GM12801 (cell line): ENCODE results near the gene TBC1D4.

Source experiments
- CTCF ChIP-seq: IDR thresholded peaks from one replicate; pipeline ENCODE4 v1.5.1; 2011; ENCODE audit warnings: control low read depth; ENCODE audit not compliant: insufficient read length; ENCODE audit errors: extremely low read depth

Gene TBC1D4, protein sequence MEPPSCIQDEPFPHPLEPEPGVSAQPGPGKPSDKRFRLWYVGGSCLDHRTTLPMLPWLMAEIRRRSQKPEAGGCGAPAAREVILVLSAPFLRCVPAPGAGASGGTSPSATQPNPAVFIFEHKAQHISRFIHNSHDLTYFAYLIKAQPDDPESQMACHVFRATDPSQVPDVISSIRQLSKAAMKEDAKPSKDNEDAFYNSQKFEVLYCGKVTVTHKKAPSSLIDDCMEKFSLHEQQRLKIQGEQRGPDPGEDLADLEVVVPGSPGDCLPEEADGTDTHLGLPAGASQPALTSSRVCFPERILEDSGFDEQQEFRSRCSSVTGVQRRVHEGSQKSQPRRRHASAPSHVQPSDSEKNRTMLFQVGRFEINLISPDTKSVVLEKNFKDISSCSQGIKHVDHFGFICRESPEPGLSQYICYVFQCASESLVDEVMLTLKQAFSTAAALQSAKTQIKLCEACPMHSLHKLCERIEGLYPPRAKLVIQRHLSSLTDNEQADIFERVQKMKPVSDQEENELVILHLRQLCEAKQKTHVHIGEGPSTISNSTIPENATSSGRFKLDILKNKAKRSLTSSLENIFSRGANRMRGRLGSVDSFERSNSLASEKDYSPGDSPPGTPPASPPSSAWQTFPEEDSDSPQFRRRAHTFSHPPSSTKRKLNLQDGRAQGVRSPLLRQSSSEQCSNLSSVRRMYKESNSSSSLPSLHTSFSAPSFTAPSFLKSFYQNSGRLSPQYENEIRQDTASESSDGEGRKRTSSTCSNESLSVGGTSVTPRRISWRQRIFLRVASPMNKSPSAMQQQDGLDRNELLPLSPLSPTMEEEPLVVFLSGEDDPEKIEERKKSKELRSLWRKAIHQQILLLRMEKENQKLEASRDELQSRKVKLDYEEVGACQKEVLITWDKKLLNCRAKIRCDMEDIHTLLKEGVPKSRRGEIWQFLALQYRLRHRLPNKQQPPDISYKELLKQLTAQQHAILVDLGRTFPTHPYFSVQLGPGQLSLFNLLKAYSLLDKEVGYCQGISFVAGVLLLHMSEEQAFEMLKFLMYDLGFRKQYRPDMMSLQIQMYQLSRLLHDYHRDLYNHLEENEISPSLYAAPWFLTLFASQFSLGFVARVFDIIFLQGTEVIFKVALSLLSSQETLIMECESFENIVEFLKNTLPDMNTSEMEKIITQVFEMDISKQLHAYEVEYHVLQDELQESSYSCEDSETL (N-terminal part only)

GRCh38 chr13:75482070-75482819 is at the start of gene TBC1D4:
TBC1D4 (minus strand) TSS chr13:75482169; CDS start chr13:75481767, 402 bp downstream.
- TF ChIP-seq CTCF, result no peak

DNA sequence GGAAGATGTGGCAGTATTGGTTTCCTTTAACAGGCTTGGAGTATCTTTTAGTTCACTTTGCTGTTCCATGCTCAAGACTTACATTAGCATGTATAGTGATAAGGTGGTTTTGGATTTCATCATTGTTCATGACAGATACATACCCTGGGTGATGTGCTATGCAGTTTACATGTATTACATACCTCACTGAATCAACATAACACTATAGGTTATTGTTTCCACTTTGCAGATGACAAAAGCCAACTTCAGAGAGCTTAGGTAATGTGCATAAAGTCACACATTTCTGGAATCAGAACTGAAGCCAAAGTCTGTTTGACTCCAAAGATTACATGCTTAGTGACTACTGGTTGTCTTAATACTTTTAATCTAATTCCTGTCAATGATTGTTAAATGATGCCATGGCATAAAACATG is 48.6 kb upstream of the TBC1D4 start:
- no peak for TF ChIP-seq CTCF

GRCh38 chr13:75521956-75522355 is 40.0 kb upstream of the TBC1D4 start:
- TF ChIP-seq CTCF, result no peak

- no peak for TF ChIP-seq CTCF
Observed at GRCh38 chr13:75518439-75519088, 36.6 kb upstream of the TBC1D4 start.

GRCh38 chr13:75514080-75514995 is 32.4 kb upstream of the TBC1D4 start:
- no peak for TF ChIP-seq CTCF

DNA sequence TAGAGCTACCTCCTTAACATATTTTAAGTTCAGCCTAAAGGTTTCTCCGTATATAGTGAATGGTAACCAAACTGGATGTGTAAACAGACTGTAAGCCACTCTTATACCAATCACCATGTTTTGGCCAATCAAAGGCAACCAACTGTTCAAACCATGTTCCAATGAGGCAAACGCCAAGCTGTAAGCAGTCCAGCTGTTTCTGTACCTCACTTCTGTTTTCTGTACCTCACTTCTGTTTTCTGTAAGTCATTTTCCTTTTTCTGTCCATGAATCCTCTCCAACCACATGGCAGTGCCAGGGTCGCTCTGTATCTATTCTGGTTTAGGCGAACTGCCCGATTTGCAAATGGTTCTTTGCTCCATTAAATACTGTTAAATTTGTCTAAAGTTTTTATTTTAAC is 31.3 kb upstream of the TBC1D4 start:
- no peak for TF ChIP-seq CTCF
